Coronary artery (tissue), 2 donors: ENCODE data around the gene FAM53C.
"Not testable (repeated sequence)": the region's sequence is repeated elsewhere in the genome, so short reads cannot be mapped to it uniquely, and the experiment has no call there.

Experiments
- DNase-seq: peaks from one replicate; pipeline ENCODE4 v3.0.0-alpha.2; 2017; ENCODE audit warnings: low spot score
- H3K27ac ChIP-seq, 2 donors: fragments of 200-600 bp; sonication (generic); one replicate each; pipeline ENCODE4 v1.5.1; 2016 to 2019
- H3K4me3 ChIP-seq: fragments of 200-600 bp; sonication (generic); 2 replicates; pipeline ENCODE4 v1.5.1; 2016; ENCODE audit warnings: mild to moderate bottlenecking, moderate library complexity
- TF ChIP-seq, protein P1 (sequence below): fragments of 200-600 bp; sonication (generic); IDR thresholded peaks from one replicate; pipeline ENCODE4 v1.5.1; 2019; ENCODE audit warnings: antibody characterized with exemption

FAM53C gene

DNA sequence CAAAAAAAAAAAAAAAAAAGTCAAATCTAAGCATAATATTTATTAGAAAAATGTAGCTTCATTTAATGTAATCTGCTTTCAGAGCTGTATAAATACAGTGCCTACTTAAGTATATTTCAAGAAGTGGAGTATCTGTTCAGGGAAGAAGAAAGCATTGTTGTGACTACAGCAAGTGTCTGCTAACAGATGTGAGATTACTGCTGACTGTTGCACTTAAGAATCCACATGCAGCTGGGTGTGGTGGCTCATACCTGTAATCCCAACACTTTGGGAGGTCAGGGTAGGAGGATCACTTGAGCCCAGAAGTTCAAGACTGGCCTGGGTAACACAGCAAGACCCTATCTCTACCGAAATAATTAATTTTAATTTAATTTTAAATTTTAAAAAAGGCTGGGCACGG is 33.4 kb downstream of the FAM53C start:
- DNase-seq: no peak
- Histone ChIP-seq H3K4me3 (no peak overlapping the region), H3K27ac (no peak overlapping the region)
- TF ChIP-seq, protein P1, sequence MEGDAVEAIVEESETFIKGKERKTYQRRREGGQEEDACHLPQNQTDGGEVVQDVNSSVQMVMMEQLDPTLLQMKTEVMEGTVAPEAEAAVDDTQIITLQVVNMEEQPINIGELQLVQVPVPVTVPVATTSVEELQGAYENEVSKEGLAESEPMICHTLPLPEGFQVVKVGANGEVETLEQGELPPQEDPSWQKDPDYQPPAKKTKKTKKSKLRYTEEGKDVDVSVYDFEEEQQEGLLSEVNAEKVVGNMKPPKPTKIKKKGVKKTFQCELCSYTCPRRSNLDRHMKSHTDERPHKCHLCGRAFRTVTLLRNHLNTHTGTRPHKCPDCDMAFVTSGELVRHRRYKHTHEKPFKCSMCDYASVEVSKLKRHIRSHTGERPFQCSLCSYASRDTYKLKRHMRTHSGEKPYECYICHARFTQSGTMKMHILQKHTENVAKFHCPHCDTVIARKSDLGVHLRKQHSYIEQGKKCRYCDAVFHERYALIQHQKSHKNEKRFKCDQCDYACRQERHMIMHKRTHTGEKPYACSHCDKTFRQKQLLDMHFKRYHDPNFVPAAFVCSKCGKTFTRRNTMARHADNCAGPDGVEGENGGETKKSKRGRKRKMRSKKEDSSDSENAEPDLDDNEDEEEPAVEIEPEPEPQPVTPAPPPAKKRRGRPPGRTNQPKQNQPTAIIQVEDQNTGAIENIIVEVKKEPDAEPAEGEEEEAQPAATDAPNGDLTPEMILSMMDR: no peak

DNA sequence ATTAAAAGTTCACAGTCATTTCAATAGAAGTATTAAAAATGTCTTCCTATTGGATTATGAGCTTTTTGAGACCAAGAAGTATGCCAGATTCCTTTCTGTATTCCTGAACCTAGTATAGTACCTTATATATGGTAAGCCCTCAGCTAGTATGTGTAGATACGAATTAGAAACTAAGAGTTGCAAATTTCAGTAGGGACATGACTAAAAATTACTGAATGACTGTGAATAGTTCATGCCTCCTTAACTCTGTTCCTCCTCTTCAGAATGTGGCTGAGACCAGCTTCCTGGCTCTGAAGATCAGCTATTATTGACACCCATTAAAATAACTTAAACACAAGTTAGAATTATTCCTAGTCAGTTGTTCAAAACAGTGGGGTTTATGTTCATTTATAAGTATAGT is 34.2 kb downstream of the FAM53C start:
- no peak overlapping the region for H3K27ac ChIP-seq
- TF ChIP-seq, protein P1: no peak
- H3K4me3 ChIP-seq: no peak overlapping the region
- DNase-seq: no peak

DNA sequence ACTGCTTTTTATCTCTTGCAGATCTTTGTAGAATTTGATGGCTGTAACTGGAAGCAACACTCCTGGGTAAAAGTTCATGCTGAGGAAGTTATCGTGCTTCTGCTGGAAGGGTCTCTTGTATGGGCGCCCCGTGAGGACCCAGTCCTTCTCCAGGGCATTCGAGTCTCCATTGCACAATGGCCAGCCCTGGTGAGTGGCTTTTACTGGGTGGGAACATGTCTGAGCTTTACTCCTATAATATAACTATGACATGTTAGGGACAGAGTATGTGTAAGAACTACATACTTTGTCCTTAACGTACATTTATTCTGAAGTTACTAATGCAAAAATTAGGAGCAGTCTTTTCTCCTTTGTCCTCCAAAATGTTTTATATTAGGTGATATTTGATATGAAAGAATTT is 34.6 kb downstream of the FAM53C start:
- no peak for DNase-seq
- TF ChIP-seq, protein P1: no peak
- H3K4me3 ChIP-seq: no peak overlapping the region
- H3K27ac ChIP-seq: no peak overlapping the region

DNA sequence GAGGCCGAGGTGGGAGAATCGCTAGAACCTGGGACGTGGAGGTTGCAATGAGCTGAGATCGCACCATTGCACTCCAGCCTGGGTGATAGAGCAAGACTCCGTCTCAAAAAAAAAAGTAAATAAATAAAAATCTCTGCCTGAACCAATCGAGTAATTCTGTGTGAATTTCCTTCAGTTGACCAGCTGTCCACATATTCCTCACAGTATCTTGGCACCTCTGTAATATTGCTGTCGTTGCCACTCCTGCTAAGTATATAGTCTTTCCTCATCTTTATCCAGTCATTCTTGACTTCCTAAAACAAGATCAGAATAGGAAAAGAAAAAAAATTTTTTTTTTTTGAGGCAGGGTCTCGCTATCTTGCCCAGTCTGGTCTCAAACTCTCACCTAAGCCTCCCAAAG is 44.3 kb downstream of the FAM53C start:
- H3K27ac ChIP-seq: no peak overlapping the region
- TF ChIP-seq, protein P1: no peak
- DNase-seq: no peak
- H3K4me3 ChIP-seq: no peak overlapping the region

DNA sequence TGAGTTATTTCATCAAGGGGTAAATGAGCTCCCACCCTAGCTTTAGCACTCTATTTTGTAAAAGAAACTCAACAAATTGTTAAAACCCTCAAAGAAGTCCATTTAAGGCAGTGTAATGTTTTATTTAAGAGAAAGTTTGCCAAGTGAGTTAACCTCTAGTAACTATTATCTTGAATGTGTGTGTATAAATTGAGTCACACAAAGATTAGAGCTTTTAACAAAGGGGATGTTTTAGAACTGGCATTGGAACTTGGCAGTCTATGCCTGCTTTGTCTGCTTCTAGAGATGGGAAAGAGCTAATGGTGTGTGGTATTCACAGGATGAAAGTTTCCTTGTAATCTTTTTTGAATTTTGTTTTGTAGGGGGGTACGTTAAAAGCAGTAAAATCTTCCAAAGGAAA is 47.6 kb downstream of the FAM53C start:
- TF ChIP-seq, protein P1: no peak
- Histone ChIP-seq H3K4me3 (no peak overlapping the region), H3K27ac (no peak overlapping the region)
- DNase-seq: no peak

DNA sequence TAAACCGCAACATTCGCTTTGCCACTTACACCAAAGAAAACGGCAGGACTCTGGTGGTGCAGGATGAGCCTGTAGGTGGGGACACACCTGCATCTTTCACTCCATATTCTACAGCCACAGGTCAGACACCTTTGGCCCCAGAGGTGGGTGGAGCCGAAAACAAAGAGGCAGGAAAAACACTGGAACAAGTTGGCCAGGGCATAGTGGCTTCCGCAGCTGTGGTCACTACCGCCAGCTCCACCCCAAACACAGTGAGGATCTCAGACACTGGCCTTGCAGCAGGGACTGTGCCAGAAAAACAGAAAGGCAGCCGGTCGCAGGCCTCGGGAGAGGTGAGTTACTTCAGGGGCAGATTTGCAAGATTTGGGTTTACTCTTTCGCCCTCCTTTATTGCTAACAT is 48.2 kb downstream of the FAM53C start:
- Histone ChIP-seq H3K27ac (no peak overlapping the region), H3K4me3 (no peak overlapping the region)
- DNase-seq: no peak
- TF ChIP-seq, protein P1: no peak

DNA sequence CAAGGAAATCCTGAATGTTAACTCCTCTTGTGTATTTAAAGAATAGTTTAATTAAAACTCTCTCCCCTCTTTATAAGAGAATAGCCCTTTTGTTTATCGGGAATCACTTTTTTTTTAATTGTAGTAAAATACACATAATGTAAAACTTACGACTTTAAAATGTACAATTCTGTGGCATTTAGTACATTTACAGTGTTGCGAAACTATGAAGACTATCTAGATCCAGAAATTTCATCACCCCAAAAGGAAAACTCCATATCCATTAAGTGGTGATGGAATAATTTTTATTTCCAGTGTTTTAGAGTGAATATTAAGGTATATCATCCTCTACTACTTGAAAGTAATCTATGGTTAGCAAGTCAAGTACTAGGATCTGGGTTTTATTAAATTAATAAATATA is 51.3 kb downstream of the FAM53C start:
- no peak overlapping the region for H3K4me3 ChIP-seq
- TF ChIP-seq, protein P1: no peak
- no peak overlapping the region for H3K27ac ChIP-seq
- no peak for DNase-seq

DNA sequence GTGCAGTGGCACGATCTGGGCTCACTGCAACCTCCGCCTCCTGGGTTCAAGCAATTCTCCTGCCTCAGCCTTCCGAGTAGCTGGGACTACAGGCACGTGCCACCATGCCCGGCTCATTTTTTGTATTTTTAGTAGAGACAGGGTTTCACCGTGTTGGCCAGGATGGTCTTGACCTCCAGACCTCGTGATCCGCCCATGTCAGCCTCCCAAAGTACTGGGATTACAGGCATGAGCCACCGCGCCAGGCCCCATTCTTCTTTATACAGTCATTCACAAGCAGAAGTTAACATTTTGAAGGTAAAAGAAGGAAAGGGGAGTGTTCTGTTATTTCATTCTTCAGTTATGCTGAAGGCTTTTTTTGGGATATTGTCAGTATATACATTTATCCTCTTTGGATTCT is 51.8 kb downstream of the FAM53C start:
- not testable (repeated sequence) for H3K27ac ChIP-seq, DNase-seq, H3K4me3 ChIP-seq
